Fibroblast of lung (primary cell): ENCODE data around the gene IQSEC3. TPM values are rescaled to one million over a fixed set of nuclear protein-coding genes. Genes with fewer than 3 reads are reported as not detected.

Experiments used
- DNase-seq, 2 donors: peaks; one replicate each; pipeline versions ENCODE4 v3.0.0 to v3.0.0-alpha.2; 2010; ENCODE audit warnings: low read depth in 2 of 2
- H2AFZ ChIP-seq: 2 replicates; pipeline ENCODE4 v1.5.1; 2012; ENCODE audit warnings: low read length, control low read depth, inconsistent platforms
- H3K27ac ChIP-seq: 2 replicates; pipeline ENCODE4 v1.5.1; 2011; ENCODE audit warnings: low read length, control low read depth; ENCODE audit not compliant: insufficient read depth
- H3K27me3 ChIP-seq: 2 replicates; pipeline ENCODE4 v1.5.1; 2011; ENCODE audit warnings: mild to moderate bottlenecking, low read length; ENCODE audit not compliant: control insufficient read depth, insufficient read depth
- H3K36me3 ChIP-seq: 2 replicates; pipeline ENCODE4 v1.5.1; 2011; ENCODE audit warnings: low read length; ENCODE audit not compliant: control insufficient read depth, insufficient read depth
- H3K4me1 ChIP-seq: 2 replicates; pipeline ENCODE4 v1.5.1; 2011; ENCODE audit warnings: low read length; ENCODE audit not compliant: control insufficient read depth, insufficient read depth; ENCODE audit errors: extremely low read depth
- H3K4me2 ChIP-seq: 2 replicates; pipeline ENCODE4 v1.5.1; 2011; ENCODE audit warnings: low read length, control low read depth; ENCODE audit not compliant: insufficient read depth; ENCODE audit errors: extremely low read depth
- H3K4me3 ChIP-seq, 4 experiments: fragments of 200-600 bp in 1 of 4; sonication (generic) in 1 of 4; replicated peaks in 1 of 4; 2 replicates each; pipeline ENCODE4 v1.5.1; 2011 to 2016; ENCODE audit warnings: low read length in 4 of 4, low read depth in 3 of 4, mild to moderate bottlenecking in 3 of 4, control low read depth in 2 of 4, inconsistent platforms in 1 of 4, mixed read lengths in 1 of 4; ENCODE audit not compliant: insufficient read depth in 1 of 4; ENCODE audit errors: control extremely low read depth in 1 of 4
- H3K79me2 ChIP-seq: 2 replicates; pipeline ENCODE4 v1.5.1; 2012; ENCODE audit warnings: mild to moderate bottlenecking, low read length, inconsistent platforms; ENCODE audit not compliant: control insufficient read depth, insufficient read depth
- H3K9ac ChIP-seq: 2 replicates; pipeline ENCODE4 v1.5.1; 2011; ENCODE audit warnings: mild to moderate bottlenecking, low read length, control low read depth; ENCODE audit not compliant: insufficient read depth
- H3K9me3 ChIP-seq: 2 replicates; pipeline ENCODE4 v1.5.1; 2012; ENCODE audit warnings: low read depth, low read length; ENCODE audit not compliant: control insufficient read depth, insufficient read depth
- H4K20me1 ChIP-seq: 2 replicates; pipeline ENCODE4 v1.5.1; 2011; ENCODE audit warnings: low read length; ENCODE audit not compliant: control insufficient read depth, insufficient read depth; ENCODE audit errors: extremely low read depth
- EZH2 ChIP-seq: IDR thresholded peaks from 2 replicates; pipeline ENCODE4 v1.5.1; 2012; ENCODE audit warnings: low read length, control low read depth, mild to moderate bottlenecking; ENCODE audit errors: missing control alignments
- polyA plus RNA-seq, 2 donors: library from polyadenylated mRNA; depleted of rRNA in 1 of 2; stranded (reverse) in 1 of 2; unstranded in 1 of 2; fragments of >200 nt; gene quantifications; 2 replicates each; pipeline ENCODE4 v1.2.1, GENCODE V29; 2011 to 2012; ENCODE audit warnings: missing spikeins in 1 of 2
- total RNA-seq: library from RNA; depleted of rRNA; stranded (reverse); fragments of >200 nt; gene quantifications from 2 replicates; pipeline ENCODE4 v1.2.1, GENCODE V29; 2014
- TF ChIP-seq, protein P1 (sequence below), 2 donors: IDR thresholded peaks in 1 of 2; conservative IDR thresholded peaks in 1 of 2; 1 replicate in 1 of 2; 2 replicates in 1 of 2; pipeline ENCODE4 v1.5.1; 2011 to 2012; ENCODE audit warnings: low read length in 2 of 2, control low read depth in 1 of 2, inconsistent platforms in 1 of 2, low read depth in 1 of 2, mild to moderate bottlenecking in 1 of 2

Gene IQSEC3
- total and polyA plus RNA-seq, 2 donors (not counting 1 experiment from before 2014, with no cell fraction given) = 0.14 to 1.3 TPM

DNA sequence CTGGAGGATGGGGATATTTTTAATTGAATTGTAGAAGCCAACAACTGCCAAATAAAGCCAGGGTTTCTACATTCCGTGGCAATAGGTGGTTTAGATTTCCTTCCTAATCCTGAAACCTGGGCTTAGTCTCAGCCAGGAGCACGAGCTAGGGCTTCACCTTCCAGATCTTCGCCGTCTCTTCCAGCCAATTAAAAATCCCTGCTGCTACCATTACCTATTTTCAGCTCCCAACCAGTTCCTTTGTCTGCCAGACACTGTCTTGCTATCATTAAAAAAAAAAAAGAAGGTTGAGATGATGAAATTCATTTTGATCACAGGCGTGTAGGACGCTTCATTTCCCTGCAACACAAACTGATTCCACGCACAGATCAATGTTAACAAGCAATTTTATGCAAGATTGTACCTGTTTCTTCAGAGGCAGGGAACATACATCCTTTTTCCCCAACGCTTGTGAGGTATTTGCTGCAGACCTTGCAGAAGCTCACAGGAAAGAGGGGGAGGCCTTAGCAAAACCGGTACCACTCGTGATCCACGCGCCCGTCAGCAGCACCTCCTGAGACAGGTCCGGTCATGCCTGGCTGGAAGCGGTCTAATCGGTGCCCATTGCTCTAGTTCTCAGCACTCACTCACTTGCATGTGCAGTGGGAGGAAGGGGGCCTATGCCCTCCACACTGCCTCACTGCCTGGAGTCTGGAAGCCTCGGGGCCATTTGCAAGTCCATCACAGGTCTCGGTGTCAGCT, 82.3 kb downstream of the IQSEC3 start:
- no peak for DNase-seq
- H4K20me1 ChIP-seq = no peaks in the 10 kb centered on the region
- no peak overlapping the region for H3K4me3 ChIP-seq
- H3K27me3 ChIP-seq = peaks cover 5% of the 10 kb centered on the region
- TF ChIP-seq, protein P1, sequence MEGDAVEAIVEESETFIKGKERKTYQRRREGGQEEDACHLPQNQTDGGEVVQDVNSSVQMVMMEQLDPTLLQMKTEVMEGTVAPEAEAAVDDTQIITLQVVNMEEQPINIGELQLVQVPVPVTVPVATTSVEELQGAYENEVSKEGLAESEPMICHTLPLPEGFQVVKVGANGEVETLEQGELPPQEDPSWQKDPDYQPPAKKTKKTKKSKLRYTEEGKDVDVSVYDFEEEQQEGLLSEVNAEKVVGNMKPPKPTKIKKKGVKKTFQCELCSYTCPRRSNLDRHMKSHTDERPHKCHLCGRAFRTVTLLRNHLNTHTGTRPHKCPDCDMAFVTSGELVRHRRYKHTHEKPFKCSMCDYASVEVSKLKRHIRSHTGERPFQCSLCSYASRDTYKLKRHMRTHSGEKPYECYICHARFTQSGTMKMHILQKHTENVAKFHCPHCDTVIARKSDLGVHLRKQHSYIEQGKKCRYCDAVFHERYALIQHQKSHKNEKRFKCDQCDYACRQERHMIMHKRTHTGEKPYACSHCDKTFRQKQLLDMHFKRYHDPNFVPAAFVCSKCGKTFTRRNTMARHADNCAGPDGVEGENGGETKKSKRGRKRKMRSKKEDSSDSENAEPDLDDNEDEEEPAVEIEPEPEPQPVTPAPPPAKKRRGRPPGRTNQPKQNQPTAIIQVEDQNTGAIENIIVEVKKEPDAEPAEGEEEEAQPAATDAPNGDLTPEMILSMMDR (conservative IDR thresholded peaks at IDR 0.05 in 1 of 2, IDR thresholded peaks at IDR 0.05 in 1 of 2; ENCODE audit: low read depth in 1 of 2, low read length in 2 of 2) = no peak
- TF ChIP-seq EZH2 = no peak
- no peak overlapping the region for H2AFZ ChIP-seq
- H3K27ac ChIP-seq = no peak overlapping the region
- no peak overlapping the region for H3K4me2 ChIP-seq
- no peaks in the 10 kb centered on the region for H3K36me3 ChIP-seq
- no peaks in the 10 kb centered on the region for H3K4me1 ChIP-seq
- no peaks in the 10 kb centered on the region for H3K9me3 ChIP-seq
- no peak overlapping the region for H3K9ac ChIP-seq
- H3K79me2 ChIP-seq = no peaks in the 10 kb centered on the region

DNA sequence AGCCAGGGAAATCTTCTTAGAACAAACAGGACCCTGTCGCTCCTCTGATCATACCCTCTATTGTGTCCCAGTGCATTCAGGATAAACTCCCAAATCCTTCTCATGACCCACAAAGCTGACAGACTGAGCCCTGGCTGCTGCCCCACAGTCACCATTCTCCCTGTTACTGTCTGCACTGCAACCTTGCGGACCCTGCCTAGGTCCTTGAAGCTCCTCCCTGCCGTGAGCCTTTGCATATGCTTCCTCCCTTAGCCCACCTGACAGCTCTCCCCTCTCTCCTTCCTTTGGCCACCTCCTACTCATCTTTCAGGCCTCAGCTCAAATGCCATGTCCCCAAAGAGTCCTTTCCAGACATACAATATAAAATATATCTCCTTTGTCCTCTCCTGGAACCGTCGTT, 85.0 kb downstream of the IQSEC3 start:
- H3K9ac ChIP-seq = no peak overlapping the region
- no peak overlapping the region for H3K4me3 ChIP-seq
- H3K4me1 ChIP-seq = no peaks in the 10 kb centered on the region
- no peak overlapping the region for H2AFZ ChIP-seq
- H3K27me3 ChIP-seq = peaks cover 3% of the 10 kb centered on the region
- no peaks in the 10 kb centered on the region for H3K79me2 ChIP-seq
- no peak overlapping the region for H3K4me2 ChIP-seq
- no peak overlapping the region for H3K27ac ChIP-seq
- TF ChIP-seq EZH2 = no peak
- TF ChIP-seq, protein P1 (conservative IDR thresholded peaks at IDR 0.05 in 1 of 2, IDR thresholded peaks at IDR 0.05 in 1 of 2; ENCODE audit: low read depth in 1 of 2, low read length in 2 of 2) = no peak
- no peaks in the 10 kb centered on the region for H3K36me3 ChIP-seq
- H4K20me1 ChIP-seq = no peaks in the 10 kb centered on the region
- no peak for DNase-seq
- no peaks in the 10 kb centered on the region for H3K9me3 ChIP-seq

DNA sequence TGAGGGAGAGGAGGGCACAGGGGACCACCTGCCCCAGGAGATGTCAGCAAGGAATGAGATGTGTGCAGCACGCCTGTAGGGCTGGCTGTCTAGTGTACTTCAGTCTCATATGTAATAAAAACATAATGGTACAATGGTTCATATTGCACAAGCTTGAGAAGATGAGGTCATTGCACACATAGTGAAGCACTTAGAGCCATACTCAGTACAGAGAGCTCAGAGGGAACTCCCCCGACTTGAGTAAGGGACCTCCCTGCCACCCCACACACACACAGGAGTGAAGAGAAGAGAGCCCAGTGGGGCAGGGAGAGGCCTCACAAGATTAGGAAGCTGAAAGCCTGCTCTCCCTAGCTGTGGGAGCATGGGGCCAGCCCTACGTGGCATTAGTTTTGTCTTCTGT, 85.9 kb downstream of the IQSEC3 start:
- Histone ChIP-seq H3K4me3 (no peak overlapping the region), H2AFZ (no peak overlapping the region), H3K27me3 (peaks cover 5% of the 10 kb centered on the region), H3K36me3 (no peaks in the 10 kb centered on the region), H3K4me1 (no peaks in the 10 kb centered on the region), H3K79me2 (no peaks in the 10 kb centered on the region), H3K27ac (no peak overlapping the region), H3K9ac (no peak overlapping the region), H3K9me3 (no peaks in the 10 kb centered on the region), H4K20me1 (no peaks in the 10 kb centered on the region), H3K4me2 (no peak overlapping the region)
- DNase-seq = peak in 1 of 2 donors; percentile 36
- TF ChIP-seq EZH2 = no peak
- TF ChIP-seq, protein P1 (conservative IDR thresholded peaks at IDR 0.05 in 1 of 2, IDR thresholded peaks at IDR 0.05 in 1 of 2; ENCODE audit: low read depth in 1 of 2, low read length in 2 of 2) = no peak
